Neural progenitor cell (in vitro differentiated cells): Measurements from ENCODE around the gene MGAT4A. TPM values are rescaled to one million over a fixed set of nuclear protein-coding genes. Genes with fewer than 3 reads are reported as not detected.

Source experiments
- DNase-seq: peaks from one replicate; pipeline ENCODE4 v3.0.0-alpha.2; 2016; ENCODE audit warnings: low spot score
- H2AFZ ChIP-seq: fragments of 200-600 bp; sonication (generic); replicated peaks from 2 replicates; pipeline ENCODE4 v1.6.1; 2016; ENCODE audit warnings: antibody characterized with exemption
- H3F3A ChIP-seq: fragments of 200-600 bp; sonication (generic); 2 replicates; pipeline ENCODE4 v1.6.1; 2016; ENCODE audit warnings: antibody characterized with exemption, low read depth
- H3K27ac ChIP-seq: fragments of 200-600 bp; sonication (generic); 2 replicates; pipeline ENCODE4 v1.5.1; 2016; ENCODE audit warnings: mild to moderate bottlenecking
- H3K27me3 ChIP-seq: fragments of 200-600 bp; sonication (generic); 2 replicates; pipeline ENCODE4 v1.6.1; 2016; ENCODE audit warnings: mild to moderate bottlenecking, moderate library complexity
- H3K36me3 ChIP-seq: fragments of 200-600 bp; sonication (generic); 2 replicates; pipeline ENCODE4 v1.5.1; 2016
- H3K4me1 ChIP-seq: fragments of 200-600 bp; sonication (generic); 2 replicates; pipeline ENCODE4 v1.6.1; 2016; ENCODE audit warnings: mixed run types
- H3K4me2 ChIP-seq: fragments of 200-600 bp; sonication (generic); 2 replicates; pipeline ENCODE4 v1.6.1; 2016
- H3K4me3 ChIP-seq: fragments of 200-600 bp; sonication (generic); 2 replicates; pipeline ENCODE4 v1.5.1; 2016
- H3K79me2 ChIP-seq: fragments of 200-600 bp; sonication (generic); 2 replicates; pipeline ENCODE4 v1.6.1; 2016; ENCODE audit warnings: low read depth
- H3K9ac ChIP-seq: fragments of 200-600 bp; sonication (generic); 2 replicates; pipeline ENCODE4 v1.6.1; 2016
- H3K9me3 ChIP-seq: fragments of 200-600 bp; sonication (generic); 2 replicates; pipeline ENCODE4 v1.5.1; 2016; ENCODE audit warnings: low read depth
- H4K20me1 ChIP-seq: fragments of 200-600 bp; sonication (generic); 2 replicates; pipeline ENCODE4 v1.6.1; 2016; ENCODE audit warnings: low read depth
- H3K27ac Mint-ChIP-seq: 3 replicates; pipeline ENCODE4 v1.8.0; 2021; ENCODE audit warnings: mixed read lengths
- H3K27me3 Mint-ChIP-seq: 2 replicates; pipeline ENCODE4 v1.8.0; 2022; ENCODE audit warnings: low read depth, mild to moderate bottlenecking, inconsistent platforms, moderate library complexity, mixed read lengths; ENCODE audit not compliant: insufficient read depth
- H3K36me3 Mint-ChIP-seq: 3 replicates; pipeline ENCODE4 v1.8.0; 2021; ENCODE audit warnings: mixed read lengths
- H3K4me1 Mint-ChIP-seq: 3 replicates; pipeline ENCODE4 v1.8.0; 2021; ENCODE audit warnings: mixed read lengths
- H3K4me3 Mint-ChIP-seq: 3 replicates; pipeline ENCODE4 v1.8.0; 2021; ENCODE audit warnings: mild to moderate bottlenecking, moderate library complexity, mixed read lengths
- H3K9me3 Mint-ChIP-seq: 3 replicates; pipeline ENCODE4 v1.8.0; 2020; ENCODE audit warnings: mixed read lengths
- CTCF ChIP-seq: fragments of 200-600 bp; sonication (generic); IDR thresholded peaks from 2 replicates; pipeline ENCODE4 v1.5.1; 2017; ENCODE audit warnings: antibody characterized with exemption, mild to moderate bottlenecking
- EZH2 ChIP-seq: fragments of 200-600 bp; sonication (generic); IDR thresholded peaks from 2 replicates; pipeline ENCODE4 v1.6.1; 2017; ENCODE audit warnings: antibody characterized with exemption, mild to moderate bottlenecking, moderate library complexity
- EZH2phosphoT487 ChIP-seq: fragments of 200-600 bp; sonication (generic); IDR thresholded peaks from 2 replicates; pipeline ENCODE4 v1.6.1; 2017; ENCODE audit warnings: antibody characterized with exemption
- total RNA-seq: library from RNA; depleted of rRNA; stranded (reverse); fragments of >200 nt; gene quantifications from 2 replicates; pipeline ENCODE4 v1.2.3, GENCODE V29; 2015; ENCODE audit warnings: low replicate concordance

Gene MGAT4A
- total RNA-seq, 1 donor from 2014 or later, result 8.0 TPM

- no peak overlapping the region for H3K27ac Mint-ChIP-seq
- no peaks in the 10 kb centered on the region for H3K4me1 Mint-ChIP-seq
- no peak for TF ChIP-seq EZH2phosphoT487
- TF ChIP-seq EZH2, result no peak
- no peak for TF ChIP-seq CTCF
- no peak overlapping the region for H3K27ac ChIP-seq
- H3K27me3 Mint-ChIP-seq, result no peaks in the 10 kb centered on the region
- no peak overlapping the region for H3K9ac ChIP-seq
- no peaks in the 10 kb centered on the region for H3K9me3 ChIP-seq
- no peak overlapping the region for H2AFZ ChIP-seq
- no peak overlapping the region for H3K4me3 Mint-ChIP-seq
- H3K4me2 ChIP-seq, result no peak overlapping the region
- no peaks in the 10 kb centered on the region for H3K9me3 Mint-ChIP-seq
- no peaks in the 10 kb centered on the region for H3K36me3 ChIP-seq
- no peaks in the 10 kb centered on the region for H3F3A ChIP-seq
- no peak for DNase-seq
- H3K79me2 ChIP-seq, result no peaks in the 10 kb centered on the region
- H4K20me1 ChIP-seq, result no peaks in the 10 kb centered on the region
- H3K4me1 ChIP-seq, result no peaks in the 10 kb centered on the region
- H3K27me3 ChIP-seq, result no peaks in the 10 kb centered on the region
- H3K36me3 Mint-ChIP-seq, result no peaks in the 10 kb centered on the region
- no peak overlapping the region for H3K4me3 ChIP-seq
Measured at GRCh38 chr2:98706591-98706990, 24.3 kb downstream of the MGAT4A start.

GRCh38 chr2:98705333-98705617, 25.7 kb downstream of the MGAT4A start:
- no peaks in the 10 kb centered on the region for H3K36me3 ChIP-seq
- H3K27ac ChIP-seq, result no peak overlapping the region
- no peak for DNase-seq
- H3K4me1 Mint-ChIP-seq, result no peaks in the 10 kb centered on the region
- no peaks in the 10 kb centered on the region for H3K27me3 ChIP-seq
- H3K4me1 ChIP-seq, result no peaks in the 10 kb centered on the region
- H4K20me1 ChIP-seq, result no peaks in the 10 kb centered on the region
- TF ChIP-seq EZH2, result no peak
- no peak overlapping the region for H3K4me3 ChIP-seq
- H2AFZ ChIP-seq, result no peak overlapping the region
- no peaks in the 10 kb centered on the region for H3K9me3 Mint-ChIP-seq
- H3K36me3 Mint-ChIP-seq, result no peaks in the 10 kb centered on the region
- no peak overlapping the region for H3K27ac Mint-ChIP-seq
- H3F3A ChIP-seq, result no peaks in the 10 kb centered on the region
- no peaks in the 10 kb centered on the region for H3K27me3 Mint-ChIP-seq
- no peaks in the 10 kb centered on the region for H3K79me2 ChIP-seq
- no peak overlapping the region for H3K4me3 Mint-ChIP-seq
- no peaks in the 10 kb centered on the region for H3K9me3 ChIP-seq
- H3K4me2 ChIP-seq, result no peak overlapping the region
- no peak overlapping the region for H3K9ac ChIP-seq

GRCh38 chr2:98704499-98705332, 26.2 kb downstream of the MGAT4A start:
- TF ChIP-seq CTCF, result no peak
- TF ChIP-seq EZH2, result no peak
- no peak for TF ChIP-seq EZH2phosphoT487
- H3F3A ChIP-seq, result no peaks in the 10 kb centered on the region
- no peak overlapping the region for H3K27ac ChIP-seq
- H3K4me1 Mint-ChIP-seq, result no peaks in the 10 kb centered on the region
- H3K9me3 Mint-ChIP-seq, result no peaks in the 10 kb centered on the region
- no peaks in the 10 kb centered on the region for H3K36me3 ChIP-seq
- no peak overlapping the region for H3K9ac ChIP-seq
- H4K20me1 ChIP-seq, result no peaks in the 10 kb centered on the region
- H3K79me2 ChIP-seq, result no peaks in the 10 kb centered on the region
- no peaks in the 10 kb centered on the region for H3K4me1 ChIP-seq
- no peaks in the 10 kb centered on the region for H3K27me3 ChIP-seq
- H3K4me2 ChIP-seq, result no peak overlapping the region
- no peaks in the 10 kb centered on the region for H3K36me3 Mint-ChIP-seq
- H3K4me3 ChIP-seq, result no peak overlapping the region
- H3K4me3 Mint-ChIP-seq, result no peak overlapping the region
- no peak overlapping the region for H3K27ac Mint-ChIP-seq
- no peak overlapping the region for H2AFZ ChIP-seq
- no peaks in the 10 kb centered on the region for H3K9me3 ChIP-seq
- no peaks in the 10 kb centered on the region for H3K27me3 Mint-ChIP-seq
- DNase-seq, result no peak

- Mint-ChIP-seq H3K4me3 (no peak overlapping the region), H3K9me3 (no peaks in the 10 kb centered on the region), H3K27me3 (no peaks in the 10 kb centered on the region), H3K4me1 (no peaks in the 10 kb centered on the region), H3K36me3 (no peaks in the 10 kb centered on the region), H3K27ac (no peak overlapping the region)
- no peaks in the 10 kb centered on the region for H3K36me3 ChIP-seq
- H3K4me2 ChIP-seq, result no peak overlapping the region
- H3K27ac ChIP-seq, result no peak overlapping the region
- H3F3A ChIP-seq, result no peaks in the 10 kb centered on the region
- H3K4me3 ChIP-seq, result no peak overlapping the region
- H3K27me3 ChIP-seq, result no peaks in the 10 kb centered on the region
- H4K20me1 ChIP-seq, result no peaks in the 10 kb centered on the region
- H2AFZ ChIP-seq, result no peak overlapping the region
- TF ChIP-seq EZH2 (no peak), CTCF (no peak), EZH2phosphoT487 (no peak)
- no peaks in the 10 kb centered on the region for H3K4me1 ChIP-seq
- no peaks in the 10 kb centered on the region for H3K79me2 ChIP-seq
- no peak for DNase-seq
- no peak overlapping the region for H3K9ac ChIP-seq
- no peaks in the 10 kb centered on the region for H3K9me3 ChIP-seq
Measured at GRCh38 chr2:98703738-98704137, 27.2 kb downstream of the MGAT4A start.
